GM12878 (cell line): Measurements from ENCODE around the gene PLET1. TPM values are rescaled to one million over a fixed set of nuclear protein-coding genes. Genes with fewer than 3 reads are reported as not detected.

Experiments
- ATAC-seq: fragments of 200-7000 bp; cut with Tn5 transposase; 3 replicates; pipeline ENCODE4 v1.9.1; 2020; ENCODE audit warnings: mild to moderate bottlenecking, moderate library complexity
- BruUV-seq: library from RNA; stranded (reverse); fragments of 400-500 nt; replicated peaks from 2 replicates; lab custom pipeline; 2021; lab: Mats Ljungman, UMichigan
- CTCF ChIA-PET: fragments of 300-600 bp; sonication (Branson Sonifier 250); formaldehyde crosslinking; extraction: SDS; loops from one replicate; lab custom pipeline; 2021; ENCODE audit warnings: inconsistent platforms; lab: Yijun Ruan, JAX
- POLR2A ChIA-PET: fragments of 350-600 bp; formaldehyde crosslinking; extraction: SDS; loops from one replicate; lab custom pipeline; 2021; ENCODE audit warnings: inconsistent platforms; lab: Charles Lee
- RAD21 ChIA-PET: fragments of 300-600 bp; sonication (Branson Sonifier 250); formaldehyde crosslinking; loops from one replicate; lab custom pipeline; 2023; ENCODE audit warnings: antibody characterized with exemption; ENCODE audit not compliant: unreplicated experiment; lab: Charles Lee
- SMC1A ChIA-PET: fragments of 300-600 bp; sonication (Branson Sonifier 250); formaldehyde crosslinking; loops from one replicate; lab custom pipeline; 2023; ENCODE audit not compliant: unreplicated experiment, uncharacterized antibody; lab: Charles Lee
- DNase-seq: peaks from one replicate; pipeline ENCODE4 v3.0.0-alpha.2; 2011; ENCODE audit warnings: low read depth, low spot score
- FAIRE-seq: peaks from 3 replicates; lab custom pipeline; 2011; peaks lifted over from hg19 to GRCh38; lab: Jason Lieb, UNC
- H2AFZ ChIP-seq: 2 replicates; pipeline ENCODE4 v1.6.0; 2011; ENCODE audit warnings: low read depth, low read length, control low read depth; ENCODE audit not compliant: control insufficient read depth
- H3K27ac ChIP-seq: 2 replicates; pipeline ENCODE4 v1.5.1; 2011; ENCODE audit warnings: control low read depth; ENCODE audit not compliant: control insufficient read depth, insufficient read depth
- H3K27me3 ChIP-seq, 2 experiments: replicated peaks in 1 of 2; 2 replicates each; pipeline versions ENCODE4 v1.6.0 to v1.6.1; 2011; ENCODE audit warnings: low read length in 1 of 2; ENCODE audit not compliant: control insufficient read depth in 2 of 2, insufficient read depth in 2 of 2
- H3K36me3 ChIP-seq, 2 experiments: 2 replicates each; pipeline ENCODE4 v1.5.1; 2011; ENCODE audit warnings: low read length in 1 of 2; ENCODE audit not compliant: control insufficient read depth in 2 of 2, insufficient read depth in 2 of 2
- H3K4me1 ChIP-seq: 2 replicates; pipeline ENCODE4 v1.6.1; 2011; ENCODE audit warnings: mild to moderate bottlenecking, low read length, moderate library complexity, mixed read lengths; ENCODE audit not compliant: control insufficient read depth, insufficient read depth
- H3K4me2 ChIP-seq: 2 replicates; pipeline ENCODE4 v1.6.0; 2011; ENCODE audit warnings: control low read depth; ENCODE audit not compliant: control insufficient read depth, insufficient read depth
- H3K4me3 ChIP-seq: fragments of 200-600 bp; sonication (generic); 2 replicates; pipeline ENCODE4 v1.5.1; 2016
- H3K79me2 ChIP-seq: 2 replicates; pipeline ENCODE4 v1.6.0; 2011; ENCODE audit warnings: low read length; ENCODE audit not compliant: control insufficient read depth, insufficient read depth
- H3K9ac ChIP-seq: 2 replicates; pipeline ENCODE4 v1.8.0; 2011; ENCODE audit warnings: low read length, control low read depth, mixed read lengths; ENCODE audit not compliant: control insufficient read depth, insufficient read depth
- H3K9me3 ChIP-seq: replicated peaks from 3 replicates; pipeline ENCODE4 v1.5.1; 2011; ENCODE audit warnings: mild to moderate bottlenecking, low read length; ENCODE audit not compliant: control insufficient read depth, insufficient read depth
- H4K20me1 ChIP-seq: 2 replicates; pipeline ENCODE4 v1.6.0; 2011; ENCODE audit not compliant: control insufficient read depth, insufficient read depth
- BCL11A ChIP-seq: IDR thresholded peaks from 2 replicates; pipeline ENCODE4 v1.6.1; 2011; ENCODE audit warnings: low read depth, low read length
- CEBPB ChIP-seq, 2 experiments: fragments of 150-350 bp in 1 of 2; IDR thresholded peaks; 2 replicates each; pipeline ENCODE4 v1.6.1; 2012 to 2014; ENCODE audit warnings: low read depth in 2 of 2, low read length in 2 of 2, borderline replicate concordance in 1 of 2, inconsistent platforms in 1 of 2
- E2F8 ChIP-seq: fragments of 450-650 bp; IDR thresholded peaks from 2 replicates; pipeline ENCODE4 v1.6.1; 2018; ENCODE audit warnings: mild to moderate bottlenecking, low read depth, moderate library complexity; ENCODE audit not compliant: partially characterized antibody
- EGR1 ChIP-seq, 2 experiments: IDR thresholded peaks; 1 replicate in 1 of 2; 2 replicates in 1 of 2; pipeline ENCODE4 v1.6.1; 2011 to 2012; ENCODE audit warnings: low read depth in 2 of 2, low read length in 2 of 2, borderline replicate concordance in 1 of 2, mild to moderate bottlenecking in 1 of 2, moderate library complexity in 1 of 2
- JUNB ChIP-seq: IDR thresholded peaks from 2 replicates; pipeline ENCODE4 v1.6.1; 2016; ENCODE audit warnings: antibody characterized with exemption, mild to moderate bottlenecking
- JUND ChIP-seq: IDR thresholded peaks from 2 replicates; pipeline ENCODE4 v1.6.1; 2012; ENCODE audit warnings: low read depth, mild to moderate bottlenecking, low read length, improper control_type of control experiment, moderate library complexity
- MLLT1 ChIP-seq: fragments of 450-650 bp; IDR thresholded peaks from 2 replicates; pipeline ENCODE4 v1.6.1; 2016; ENCODE audit warnings: mild to moderate bottlenecking
- NKRF ChIP-seq: fragments of 450-650 bp; conservative IDR thresholded peaks from 2 replicates; pipeline ENCODE4 v1.6.1; 2017; ENCODE audit warnings: mild to moderate bottlenecking, moderate library complexity
- NR2C1 ChIP-seq: fragments of 450-650 bp; IDR thresholded peaks from 2 replicates; pipeline ENCODE4 v1.6.1; 2017; ENCODE audit warnings: antibody characterized with exemption, mild to moderate bottlenecking, moderate library complexity
- POU2F2 ChIP-seq: IDR thresholded peaks from 3 replicates; pipeline ENCODE4 v1.6.1; 2011; ENCODE audit warnings: low read depth, mild to moderate bottlenecking, low read length, borderline replicate concordance
- RAD51 ChIP-seq: fragments of 450-650 bp; IDR thresholded peaks from 2 replicates; pipeline ENCODE4 v1.6.1; 2016; ENCODE audit warnings: moderate library complexity, mild to moderate bottlenecking, inconsistent platforms
- SMAD5 ChIP-seq: IDR thresholded peaks from 2 replicates; pipeline ENCODE4 v1.6.1; 2016; ENCODE audit warnings: antibody characterized with exemption, low read depth
- SMARCA5 ChIP-seq: fragments of 450-650 bp; IDR thresholded peaks from 2 replicates; pipeline ENCODE4 v1.6.1; 2017; ENCODE audit warnings: mild to moderate bottlenecking
- SREBF1 ChIP-seq: IDR thresholded peaks from 2 replicates; pipeline ENCODE4 v1.6.1; 2012; ENCODE audit warnings: mild to moderate bottlenecking, low read length
- SREBF2 ChIP-seq: IDR thresholded peaks from 2 replicates; pipeline ENCODE4 v1.6.1; 2012; ENCODE audit warnings: mild to moderate bottlenecking, low read length
- STAT3 ChIP-seq: IDR thresholded peaks from 2 replicates; pipeline ENCODE4 v1.6.1; 2011; ENCODE audit warnings: low read depth, low read length, improper control_type of control experiment
- TAF1 ChIP-seq: IDR thresholded peaks from 2 replicates; pipeline ENCODE4 v1.6.1; 2011; ENCODE audit warnings: mild to moderate bottlenecking, low read depth, low read length, borderline replicate concordance
- TCF3 ChIP-seq: IDR thresholded peaks from 2 replicates; pipeline ENCODE4 v1.6.1; 2012; ENCODE audit warnings: low read depth, mild to moderate bottlenecking, low read length, borderline replicate concordance; ENCODE audit not compliant: insufficient read depth
- ZNF384 ChIP-seq: IDR thresholded peaks from 2 replicates; pipeline ENCODE4 v1.6.1; 2012; ENCODE audit warnings: low read depth, mild to moderate bottlenecking, low read length, improper control_type of control experiment, borderline replicate concordance
- ZZZ3 ChIP-seq: IDR thresholded peaks from 2 replicates; pipeline ENCODE4 v1.6.1; 2011; ENCODE audit warnings: low read depth; ENCODE audit not compliant: control insufficient read depth, insufficient read length
- in situ Hi-C: fragments of 300-500 bp; cut with MboI; formaldehyde crosslinking; loops from 9 replicates; pipeline ENCODE4 v1.14.3; 2018; ENCODE audit warnings: mixed read lengths
- intact Hi-C: fragments of 100-400 bp; cut with micrococcal nuclease; formaldehyde crosslinking; loops from one replicate; pipeline ENCODE4 v1.14.2; 2022; ENCODE audit not compliant: unreplicated experiment
- polyA plus RNA-seq, 11 experiments: library from polyadenylated mRNA; depleted of rRNA in 4 of 11; unstranded in 6 of 11; stranded (reverse) in 5 of 11; fragments of >200 nt; fragmentation: Nextera tagmentation in 4 of 11; fragmentation: Illumina TruSeq in 1 of 11; extraction: Ambion mirVana in 4 of 11; extraction: Trizol in 1 of 11; gene quantifications; 1 replicate in 1 of 11; 2 replicates in 10 of 11; pipeline versions ENCODE4 v1.2.1 to v1.2.3, GENCODE V29; 2011 to 2016; ENCODE audit warnings: inconsistent platforms in 2 of 11, missing spikeins in 2 of 11, low read depth in 1 of 11
- total RNA-seq, 4 experiments: library from RNA; depleted of rRNA in 3 of 4; stranded (reverse); fragments of >200 nt in 3 of 4; fragmentation: Illumina TruSeq in 1 of 4; extraction: Trizol in 1 of 4; gene quantifications; 2 replicates each; pipeline versions ENCODE4 v1.2.1 to v1.2.3, GENCODE V29; 2013 to 2021

The PLET1 gene
- total and polyA plus RNA-seq, 10 of the 15 experiments (the other 5 are each of a cell fraction or from before 2014, with no cell fraction given), result not detected

- TF ChIP-seq SMAD5 (no peak), BCL11A (no peak)
Observed at GRCh38 chr11:112213753-112214152, 46.9 kb downstream of the PLET1 start (continued).

GRCh38 chr11:112212710-112213109, 48.0 kb downstream of the PLET1 start:
- no peak overlapping the region for H2AFZ ChIP-seq
- POLR2A ChIA-PET, result no interaction called here
- no peak overlapping the region for H3K4me3 ChIP-seq
- intact Hi-C loops, result loop anchor here (10.0 kb wide), 1 partner anchor 1322 kb away; no protein-coding TSS in a partner anchor
- no peaks in the 10 kb centered on the region for H3K27me3 ChIP-seq
- RAD21 ChIA-PET, result no interaction called here
- ATAC-seq, result no peak
- H3K27ac ChIP-seq, result no peak overlapping the region
- no peak overlapping the region for H3K9ac ChIP-seq
- no peak for FAIRE-seq
- no peaks in the 10 kb centered on the region for H3K36me3 ChIP-seq
- no peaks in the 10 kb centered on the region for H3K79me2 ChIP-seq
- CTCF ChIA-PET, result interaction anchor here (1.3 to 1.6 kb wide), 2 partner anchors 67 to 1077 kb away, joined by 3 to 12 read pairs; no protein-coding TSS in a partner anchor
- H4K20me1 ChIP-seq, result no peaks in the 10 kb centered on the region
- SMC1A ChIA-PET, result no interaction called here
- no peaks in the 10 kb centered on the region for H3K4me1 ChIP-seq
- in situ Hi-C loops, result no loop called here
- H3K4me2 ChIP-seq, result no peak overlapping the region
- no TSS peak for BruUV-seq
- no peak for DNase-seq
- H3K9me3 ChIP-seq, result no peaks in the 10 kb centered on the region
- no peak for TF ChIP-seq TCF3
- no peak for TF ChIP-seq POU2F2
- no peak for TF ChIP-seq JUNB
- TF ChIP-seq EGR1 (IDR thresholded peaks at IDR 0.05; ENCODE audit: borderline replicate concordance in 1 of 2, low read depth in 2 of 2, low read length in 2 of 2), result no peak
- no peak for TF ChIP-seq CEBPB (IDR thresholded peaks at IDR 0.05; ENCODE audit: borderline replicate concordance in 1 of 2, low read depth in 2 of 2, low read length in 2 of 2)
- no peak for TF ChIP-seq NKRF
- no peak for TF ChIP-seq STAT3
- TF ChIP-seq MLLT1, result no peak
- no peak for TF ChIP-seq ZZZ3
- no peak for TF ChIP-seq SREBF2
- no peak for TF ChIP-seq JUND
- no peak for TF ChIP-seq ZNF384
- no peak for TF ChIP-seq TAF1
- no peak for TF ChIP-seq E2F8
- TF ChIP-seq SMARCA5, result no peak
- TF ChIP-seq RAD51, result no peak
- TF ChIP-seq NR2C1, result no peak
- no peak for TF ChIP-seq SREBF1
